ENCODE results near the gene UBE2E2.
"Not testable (repeated sequence)": the region's sequence is repeated elsewhere in the genome, so short reads cannot be mapped to it uniquely, and the experiment has no call there.

Gene UBE2E2

DNA sequence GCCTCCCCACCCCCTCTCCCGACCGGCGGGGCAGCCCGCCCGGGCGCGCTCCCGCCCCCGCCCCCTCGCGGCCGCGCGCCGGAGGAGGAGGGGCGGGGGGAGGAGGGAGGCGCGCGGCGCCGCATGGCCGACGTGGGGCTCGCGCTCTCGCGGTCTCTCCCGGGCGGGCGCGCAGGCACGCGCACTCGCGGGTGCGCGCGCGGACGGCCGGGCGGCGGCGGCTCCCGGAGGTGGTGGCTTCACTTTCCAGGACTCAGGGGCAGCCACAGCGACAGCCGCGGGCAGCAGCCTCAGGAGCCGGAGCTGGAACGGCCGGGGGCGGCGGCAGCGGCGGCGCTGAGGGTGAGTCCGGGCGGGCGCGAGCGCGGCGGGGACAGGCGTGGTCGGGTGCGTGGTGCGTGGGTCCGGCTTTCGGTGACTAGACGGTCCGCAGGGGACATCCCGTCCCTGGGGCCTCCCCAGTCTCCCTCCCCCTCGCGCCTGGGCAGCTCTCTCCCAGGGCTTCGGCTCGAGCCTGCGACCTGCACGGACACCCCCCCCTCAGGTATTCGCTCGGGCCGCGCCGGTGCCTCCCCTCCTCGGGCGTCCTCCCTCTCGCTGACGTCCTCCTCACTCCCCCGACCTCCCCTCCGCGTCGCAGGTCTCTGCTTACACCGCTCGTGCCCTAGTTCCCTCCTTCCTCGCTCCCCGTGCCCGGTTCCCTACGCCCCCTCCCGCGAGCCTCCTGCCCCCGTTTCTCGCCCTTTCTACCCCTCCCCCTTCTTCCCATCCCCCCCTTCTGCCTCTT lies at the start of gene UBE2E2:
Gene UBE2E2, plus strand, starts transcription at position 407 of the 787 bp plus-strand sequence.
- no peak for DNase-seq

DNA sequence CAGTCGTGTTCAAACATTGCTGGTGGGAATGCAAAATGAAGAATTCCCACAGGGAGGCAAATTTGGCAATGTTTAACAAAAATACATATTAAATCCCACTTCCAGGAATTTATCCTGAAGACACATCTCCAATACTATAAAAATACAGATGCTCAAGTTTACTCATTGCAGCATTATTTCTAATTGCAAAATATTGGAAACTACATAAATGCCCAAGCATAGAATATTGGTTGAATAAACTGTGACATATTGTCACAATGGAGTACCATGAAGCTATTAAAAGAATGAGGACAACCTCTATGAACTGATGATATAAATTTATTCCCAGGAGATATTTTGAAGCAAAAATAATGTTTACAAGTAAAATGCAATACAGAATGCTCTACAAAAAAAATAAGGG lies 49.7 kb upstream of the UBE2E2 start:
- DNase-seq: no peak

DNA sequence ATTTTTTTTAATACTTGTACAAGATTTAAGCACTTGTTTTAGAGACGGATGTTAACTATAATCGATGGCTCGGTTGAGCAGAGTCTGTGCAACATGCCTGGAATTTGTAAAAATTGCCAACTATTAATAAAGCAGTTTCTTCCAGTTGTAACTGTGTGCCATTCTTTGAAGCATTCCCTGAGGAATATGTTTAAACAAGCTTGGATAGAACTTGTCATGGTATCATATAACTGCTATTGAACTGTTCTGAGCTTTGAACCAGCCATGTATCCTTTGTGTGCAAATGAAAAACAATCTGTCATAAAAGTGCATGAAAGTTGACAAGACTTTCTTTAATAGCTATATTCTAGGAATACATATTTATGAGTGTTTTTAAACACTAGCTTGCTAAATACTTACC lies 45.8 kb upstream of the UBE2E2 start:
- DNase-seq: no peak

DNA sequence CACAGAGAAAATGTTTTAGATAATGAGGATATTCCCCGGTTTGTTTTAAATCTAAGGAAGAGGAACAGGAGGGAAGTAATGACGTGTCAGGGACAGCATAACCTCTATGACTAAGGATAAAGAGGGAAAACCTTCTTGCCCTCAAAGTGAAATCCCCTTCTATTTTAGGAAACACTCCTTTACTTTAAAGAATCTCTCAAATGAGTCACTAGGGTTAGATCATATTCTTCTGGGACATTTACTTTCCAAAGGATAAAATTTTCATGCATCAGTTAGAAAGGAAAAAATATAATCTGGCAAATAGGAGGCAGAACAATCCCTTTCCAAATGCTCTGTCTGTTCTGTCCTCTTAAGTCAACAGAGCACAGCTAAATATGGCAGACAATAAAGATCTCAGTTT lies 43.2 kb upstream of the UBE2E2 start:
- DNase-seq: no peak

DNA sequence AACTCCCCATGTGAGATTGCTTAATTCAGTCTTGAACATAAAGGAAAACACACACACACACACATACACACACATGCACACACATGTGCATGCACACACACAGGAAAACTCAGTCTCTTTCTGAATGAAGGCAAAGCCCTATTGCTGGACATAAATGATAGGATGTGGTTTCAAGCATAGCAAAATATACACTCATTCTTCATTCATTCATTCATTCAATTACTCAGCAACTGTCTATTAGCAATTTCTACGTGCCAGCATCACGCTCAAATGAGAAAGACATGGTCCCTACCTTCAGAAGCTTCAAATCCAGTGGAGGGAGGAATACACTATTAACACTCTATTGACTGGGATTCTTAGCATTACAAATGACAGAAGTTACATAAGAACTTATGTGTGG lies 41.8 kb upstream of the UBE2E2 start:
- DNase-seq: no peak

DNA sequence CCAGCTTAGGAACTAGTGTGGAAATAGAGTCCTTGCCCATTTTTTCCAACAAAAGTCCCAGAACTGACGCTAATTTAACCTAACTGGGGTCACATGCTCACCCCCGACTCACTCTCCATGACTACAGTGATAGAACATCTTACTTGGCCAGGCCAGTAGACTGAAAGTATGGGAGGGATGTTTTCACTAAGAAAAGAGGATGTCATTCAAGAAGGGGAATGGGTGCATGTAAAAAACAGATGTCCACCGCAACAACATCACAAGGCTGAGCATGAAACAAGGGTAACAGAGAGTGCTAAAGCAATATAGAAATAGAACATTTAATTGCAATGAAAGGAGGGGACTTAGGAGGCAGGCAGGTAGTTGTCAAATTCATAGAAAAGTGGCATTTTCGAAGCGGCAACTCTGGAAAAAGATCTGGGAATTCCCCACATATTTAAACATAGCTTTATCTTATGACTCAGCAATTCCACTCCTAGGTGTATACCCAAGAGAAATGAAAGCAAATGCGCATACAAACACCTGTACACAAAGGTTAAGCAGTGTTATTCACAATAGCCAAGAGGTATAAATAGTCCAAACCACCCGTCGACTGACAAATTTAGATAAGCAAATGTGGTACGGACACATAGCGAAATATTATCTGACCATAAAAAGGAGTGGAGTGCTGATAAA lies 41.1 kb upstream of the UBE2E2 start:
- DNase-seq: no peak

DNA sequence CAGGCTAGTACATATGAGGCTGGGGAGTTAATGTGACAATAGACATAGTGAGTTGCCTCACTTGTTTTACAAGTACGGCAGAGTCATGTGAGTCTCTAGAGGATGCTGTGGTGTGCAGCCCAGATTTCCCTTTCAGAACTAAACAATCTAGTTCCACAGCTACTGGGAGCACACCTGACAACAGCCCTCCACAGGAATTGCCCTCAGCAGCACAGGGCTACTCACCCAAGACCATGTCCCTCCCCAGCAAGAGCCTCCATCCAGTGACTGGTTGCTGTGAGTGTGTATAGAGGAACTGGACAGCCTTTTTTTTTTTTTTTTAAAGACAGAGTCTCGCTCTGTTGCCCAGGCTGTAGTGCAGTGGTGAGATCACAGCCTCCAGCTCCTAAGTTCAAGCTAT lies 40.2 kb upstream of the UBE2E2 start:
- DNase-seq: no peak

DNA sequence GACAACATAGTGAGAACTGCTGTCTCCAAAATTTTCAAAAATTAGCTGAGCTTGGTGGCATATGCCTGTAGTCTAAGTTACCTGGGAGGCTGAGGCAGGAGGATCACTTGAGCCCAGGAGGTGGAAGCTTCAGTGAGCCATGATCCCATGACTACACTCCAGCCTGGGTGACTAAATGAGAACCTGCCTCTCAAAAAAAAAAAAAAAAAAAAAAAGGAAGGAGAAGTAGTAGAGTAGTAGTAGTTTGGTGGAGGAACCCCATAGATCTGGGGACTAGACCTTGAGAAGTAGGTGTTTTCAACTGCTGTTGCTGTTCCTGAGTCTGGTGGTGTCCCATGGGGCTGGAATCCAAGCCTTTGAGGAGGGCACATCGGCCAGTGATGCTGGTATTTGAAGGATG lies 38.4 kb upstream of the UBE2E2 start:
- DNase-seq: no peak

DNA sequence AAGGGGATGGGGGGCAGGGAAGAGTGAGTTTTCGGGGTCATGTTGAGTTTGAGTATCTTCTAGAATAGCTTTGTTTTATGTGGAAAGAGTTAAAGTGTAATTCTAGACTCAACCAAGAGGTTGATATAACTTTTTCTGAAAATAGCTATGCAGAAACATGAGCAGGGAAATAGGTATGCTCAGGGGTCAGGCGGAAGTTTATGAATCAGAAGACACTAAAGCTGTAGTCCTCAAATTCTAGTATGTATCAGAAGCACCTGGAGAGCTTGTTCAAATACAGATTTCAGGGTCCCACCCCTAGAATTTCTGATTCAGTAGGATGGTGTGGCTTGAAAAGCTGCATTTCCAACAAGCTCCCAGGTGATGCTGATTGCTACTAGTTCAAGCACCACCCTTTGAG lies 37.6 kb upstream of the UBE2E2 start:
- DNase-seq: no peak

DNA sequence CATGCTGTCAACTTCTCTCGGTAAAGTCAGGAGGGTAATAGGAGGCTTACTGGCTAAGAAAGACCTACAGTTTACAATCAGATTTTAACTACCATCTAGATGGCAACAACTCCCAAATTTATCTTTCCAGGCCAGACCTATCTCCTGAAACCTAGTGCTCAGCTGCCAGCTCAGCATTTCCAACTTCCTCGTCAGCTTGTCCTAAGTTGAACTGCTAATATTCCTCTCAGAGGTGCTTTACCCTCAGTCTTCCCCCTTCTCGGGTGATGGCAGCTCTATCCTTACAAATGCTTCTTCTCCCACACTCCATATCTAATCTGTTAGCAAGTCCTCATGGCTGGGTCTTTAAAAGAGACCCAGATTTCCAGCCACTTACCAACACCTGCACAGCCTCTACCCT lies 36.9 kb upstream of the UBE2E2 start:
- DNase-seq: no peak

DNA sequence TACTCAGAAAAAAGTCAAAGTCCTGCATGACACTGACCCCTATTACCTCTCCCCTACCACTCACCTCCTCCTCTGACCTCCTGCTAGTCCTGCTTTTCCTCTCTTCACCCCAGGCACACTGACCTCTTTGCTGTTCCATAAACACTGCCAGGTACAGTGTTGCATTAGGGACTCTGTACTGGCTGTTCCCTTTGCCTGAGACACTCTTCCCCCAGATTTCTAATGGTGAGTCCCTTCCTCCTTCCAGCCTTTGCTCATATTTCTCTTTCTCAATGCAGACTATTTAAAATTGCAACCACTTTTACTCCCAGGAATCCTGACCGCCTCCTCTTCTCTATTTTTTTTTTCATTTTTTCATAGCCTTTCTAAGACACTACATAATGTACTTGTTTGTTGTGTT lies 36.3 kb upstream of the UBE2E2 start:
- no peak for DNase-seq

DNA sequence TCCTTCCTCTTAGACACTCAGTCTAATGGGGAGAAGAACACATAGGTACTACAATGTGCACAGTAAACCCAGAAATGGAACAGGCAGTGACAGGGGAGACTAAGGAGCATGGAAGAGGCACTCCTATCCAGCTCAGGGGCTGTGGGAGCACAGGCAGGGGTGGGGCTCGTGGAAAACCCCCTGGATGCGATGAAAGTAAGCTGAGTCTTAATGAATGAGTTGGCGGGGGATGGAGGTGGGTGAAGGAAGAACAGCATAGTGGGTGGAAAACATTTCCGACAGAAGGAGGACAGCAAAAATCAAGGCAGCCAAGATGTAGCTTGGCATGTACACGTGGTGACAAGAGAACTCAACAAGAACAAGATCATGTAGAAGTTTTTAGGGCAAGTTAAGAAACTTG lies 33.6 kb upstream of the UBE2E2 start:
- no peak for DNase-seq

DNA sequence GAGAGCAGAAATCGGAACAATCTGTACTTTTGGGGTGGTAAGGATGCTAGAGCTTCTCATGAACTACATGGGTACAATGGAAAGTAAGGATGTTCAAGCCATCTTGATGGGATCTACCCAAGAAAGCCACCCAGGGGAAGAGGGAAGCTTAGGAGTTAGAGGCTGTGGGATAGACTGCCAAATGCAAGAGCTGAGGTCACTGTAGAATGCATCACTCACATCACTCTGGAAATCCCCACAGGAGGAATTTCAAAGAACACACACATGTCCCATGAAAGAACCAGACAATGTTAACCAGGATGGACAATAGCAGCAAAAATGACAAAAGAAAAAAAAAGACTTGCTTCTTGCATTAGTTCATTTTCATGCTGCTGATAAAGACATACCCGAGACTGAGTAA lies 32.8 kb upstream of the UBE2E2 start:
- DNase-seq: no peak

DNA sequence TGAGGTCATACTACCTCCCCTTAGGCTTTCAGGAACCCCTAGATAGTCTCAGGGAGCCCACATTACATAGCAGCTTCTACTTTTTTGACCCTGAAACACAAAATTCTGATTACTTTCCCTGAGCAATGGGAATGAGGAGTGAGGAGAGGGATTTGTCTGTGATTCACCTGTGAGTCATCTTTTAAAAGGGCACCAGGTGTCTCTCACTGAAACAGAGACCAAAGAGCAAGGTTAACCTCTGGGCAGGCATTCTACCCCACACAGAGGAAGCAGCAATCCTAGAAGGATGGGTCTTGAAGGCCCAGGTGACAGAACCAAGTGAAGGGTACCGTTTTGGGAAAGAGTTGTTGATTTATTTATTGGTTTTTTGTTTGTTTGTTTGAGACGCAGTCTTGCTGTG lies 31.1 kb upstream of the UBE2E2 start:
- DNase-seq: no peak

DNA sequence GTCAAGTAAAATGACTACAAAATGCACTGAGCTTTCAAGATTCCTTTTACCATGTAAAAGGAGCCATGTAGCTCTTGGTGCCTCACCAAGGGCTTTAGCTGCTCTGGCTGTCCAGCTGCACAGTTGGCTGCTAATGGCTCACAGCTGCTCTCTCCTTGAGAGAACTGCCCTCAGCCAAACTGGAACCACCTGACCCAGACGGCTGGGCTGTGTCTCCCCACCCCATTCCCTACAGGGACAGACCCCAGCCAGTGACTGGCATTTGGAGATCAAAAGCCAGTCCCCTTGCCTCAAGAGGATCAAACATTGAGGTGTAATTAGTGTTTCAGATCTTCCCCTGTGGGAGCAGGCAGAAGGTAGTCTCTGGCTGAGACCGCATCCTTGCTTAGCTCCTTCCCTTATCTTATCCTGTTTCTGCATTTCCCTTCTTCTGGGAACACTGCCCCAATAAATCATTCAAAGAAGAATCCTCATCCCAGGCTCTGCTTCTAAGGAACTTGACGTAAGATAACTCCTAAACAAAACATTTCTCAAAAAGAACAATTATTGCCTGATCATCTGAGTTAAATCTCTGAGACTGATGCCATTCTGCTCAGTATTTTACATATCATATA lies 28.6 kb upstream of the UBE2E2 start:
- no peak for DNase-seq

DNA sequence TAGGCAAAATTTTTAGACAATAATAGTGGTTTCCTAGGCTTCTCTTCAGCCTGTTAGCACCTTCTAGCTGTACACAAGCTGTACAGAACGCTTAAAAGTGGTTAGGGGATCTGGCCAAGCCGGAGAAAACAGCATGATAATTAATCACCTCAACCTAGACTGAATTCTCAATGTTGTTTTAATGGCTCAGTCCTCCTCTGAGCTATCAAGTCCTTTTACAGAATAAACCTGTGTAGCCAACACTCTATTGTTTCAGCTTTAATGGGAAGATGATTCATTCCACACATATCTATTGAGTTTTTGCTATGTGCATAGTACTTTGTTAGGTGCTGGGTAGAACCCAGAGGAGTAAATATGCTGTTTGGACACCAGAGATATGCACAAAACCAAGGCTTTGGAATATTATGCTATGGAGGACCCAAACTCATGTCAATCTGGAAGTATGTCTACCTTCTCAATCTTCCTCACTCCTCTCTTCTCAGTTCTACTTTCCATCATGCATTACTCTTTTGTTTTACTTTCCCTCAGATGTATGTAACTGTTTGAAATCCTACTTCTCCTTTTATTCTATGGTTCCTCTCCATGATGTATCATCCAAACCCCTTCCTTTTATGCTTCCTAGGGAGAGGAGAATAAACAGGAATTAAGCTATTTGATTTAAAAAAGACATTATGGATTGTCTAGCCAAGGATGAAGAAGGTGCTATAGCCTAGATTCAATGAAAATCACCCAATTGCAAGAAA lies 27.6 kb upstream of the UBE2E2 start:
- DNase-seq: no peak

DNA sequence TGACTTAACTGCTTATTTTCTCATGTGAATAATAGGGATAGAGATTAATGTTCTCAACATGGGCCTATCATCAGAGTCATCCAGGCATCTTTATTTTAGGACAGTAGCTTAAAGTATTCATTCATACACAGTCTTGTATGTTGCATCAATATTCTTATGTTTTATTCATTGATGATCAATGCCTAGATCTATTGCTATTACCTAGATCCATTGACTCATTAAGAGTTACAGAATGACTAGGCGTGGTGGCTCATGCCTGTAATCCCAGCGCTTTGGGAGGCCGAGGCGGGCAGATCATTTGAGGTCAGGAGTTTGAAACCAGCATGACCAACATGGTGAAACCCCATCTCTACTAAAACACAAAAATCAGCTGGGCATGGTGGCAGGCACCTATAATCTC lies 26.3 kb upstream of the UBE2E2 start:
- not testable (repeated sequence) for DNase-seq

DNA sequence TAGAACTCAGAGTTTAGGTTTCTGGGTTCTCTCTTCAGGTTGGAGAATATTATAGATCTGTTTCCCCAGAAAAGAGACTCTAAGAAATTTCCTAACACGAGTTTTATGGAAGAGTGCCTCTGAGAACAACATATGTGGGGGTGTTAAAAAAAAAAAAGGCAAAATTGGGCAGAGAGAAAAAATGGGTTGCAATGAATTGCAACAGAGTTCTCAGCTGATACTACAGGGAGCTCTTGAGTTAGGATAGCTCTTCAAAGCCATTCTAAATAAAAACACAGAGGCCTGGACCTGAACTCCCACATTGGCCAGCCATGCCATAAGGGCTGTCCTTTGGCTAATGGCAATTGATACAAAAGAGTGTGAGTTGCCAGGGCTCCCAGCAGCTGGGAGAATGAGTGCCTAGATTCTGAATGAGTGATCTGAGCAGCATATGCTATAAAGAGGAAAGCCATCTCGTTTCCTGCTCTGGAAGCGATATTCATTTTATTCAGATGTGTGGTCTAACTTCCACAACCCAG lies 20.1 kb upstream of the UBE2E2 start:
- no peak for DNase-seq

DNA sequence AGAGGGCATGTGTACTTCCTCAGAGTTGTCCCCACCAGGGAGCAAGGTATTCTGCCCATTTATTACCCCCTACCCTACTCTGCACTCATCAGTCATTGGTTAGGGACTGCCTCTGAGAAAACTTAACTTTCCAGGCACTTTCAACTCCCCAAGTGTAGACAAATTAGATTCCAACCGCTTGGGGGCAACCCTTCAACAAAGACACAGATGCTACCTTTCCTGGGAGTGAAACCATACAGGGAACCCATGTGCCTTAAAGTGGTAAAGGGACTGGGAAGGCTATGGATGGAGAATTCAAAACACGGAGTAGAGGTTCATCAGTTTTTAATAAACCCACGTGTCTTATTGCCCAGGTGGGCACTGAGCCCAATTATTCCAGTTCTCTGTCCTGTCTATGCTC lies 19.4 kb upstream of the UBE2E2 start:
- DNase-seq: no peak

DNA sequence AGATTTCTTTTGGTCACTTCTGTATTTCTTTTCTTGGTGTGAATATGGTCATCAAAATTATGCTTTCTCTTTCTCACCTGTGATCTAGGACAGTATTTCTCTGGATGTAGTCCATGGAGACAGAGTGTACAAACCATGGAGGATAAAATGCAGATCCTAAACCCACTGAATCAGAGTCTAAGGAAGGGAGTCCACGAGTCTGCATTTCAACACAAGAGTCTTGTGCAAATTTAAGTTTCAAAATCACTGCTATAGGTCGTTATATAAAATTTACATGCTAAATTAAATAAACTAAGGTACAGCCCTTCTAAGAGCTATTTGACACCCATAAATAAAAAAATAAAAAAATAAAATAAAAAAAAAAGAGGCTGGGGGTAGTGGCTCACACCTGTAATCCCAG lies 17.3 kb upstream of the UBE2E2 start:
- no peak for DNase-seq

DNA sequence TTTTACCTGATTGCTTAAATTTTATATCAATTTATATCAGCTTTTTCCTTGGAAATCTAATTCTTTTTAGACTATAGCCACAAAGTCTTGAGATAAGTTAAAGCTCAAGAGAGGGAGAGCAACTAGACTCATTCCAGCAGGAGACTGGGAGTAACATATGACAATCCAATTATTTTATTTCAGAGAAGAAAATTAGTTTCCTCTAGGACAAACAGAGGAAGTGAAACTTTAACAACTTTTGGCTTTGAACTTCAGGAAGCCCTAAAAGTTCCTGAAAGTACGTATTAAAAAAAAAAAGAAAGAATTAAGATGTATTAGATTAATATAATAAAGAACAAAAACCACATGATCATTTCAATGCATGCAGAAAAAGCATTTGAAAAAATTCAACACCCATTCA lies 13.9 kb upstream of the UBE2E2 start:
- no peak for DNase-seq

DNA sequence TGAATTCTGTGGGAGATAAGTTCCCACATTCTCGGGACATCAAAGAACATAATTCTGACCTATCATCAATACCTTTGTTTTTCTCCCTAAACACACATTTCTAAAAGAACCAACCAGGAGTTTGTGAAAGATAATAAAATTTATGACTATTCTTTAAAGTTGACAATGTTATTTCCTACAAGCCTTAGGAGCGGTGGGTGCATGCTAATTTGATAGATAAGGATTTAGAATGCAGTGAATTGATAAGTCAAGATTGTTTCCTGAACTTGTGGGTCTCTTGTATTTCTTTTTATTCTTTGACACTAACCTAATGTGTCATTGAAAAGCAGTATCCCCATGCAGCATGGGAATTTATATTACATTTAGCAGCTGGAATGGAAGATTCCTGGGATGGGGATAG lies 10.3 kb upstream of the UBE2E2 start:
- DNase-seq: no peak

DNA sequence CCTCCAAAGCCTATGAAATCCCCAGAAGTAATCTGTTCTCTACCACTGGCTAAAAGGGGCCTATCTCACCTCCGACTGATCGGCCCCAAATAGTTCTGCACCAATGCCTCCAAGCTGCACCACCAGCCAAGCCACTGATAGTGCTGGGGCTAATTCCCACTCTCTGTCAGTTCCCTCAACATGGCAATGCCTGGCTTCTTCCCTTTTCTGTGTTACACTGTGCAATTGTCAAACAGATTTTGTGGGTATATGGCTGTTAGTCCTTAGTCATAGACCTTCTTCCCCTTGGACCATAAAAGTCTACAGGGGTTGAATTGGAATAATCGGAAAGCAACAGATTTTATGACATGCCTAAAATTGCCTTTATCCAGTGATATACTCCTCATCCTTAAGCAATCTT lies 9.3 kb upstream of the UBE2E2 start:
- DNase-seq: no peak

DNA sequence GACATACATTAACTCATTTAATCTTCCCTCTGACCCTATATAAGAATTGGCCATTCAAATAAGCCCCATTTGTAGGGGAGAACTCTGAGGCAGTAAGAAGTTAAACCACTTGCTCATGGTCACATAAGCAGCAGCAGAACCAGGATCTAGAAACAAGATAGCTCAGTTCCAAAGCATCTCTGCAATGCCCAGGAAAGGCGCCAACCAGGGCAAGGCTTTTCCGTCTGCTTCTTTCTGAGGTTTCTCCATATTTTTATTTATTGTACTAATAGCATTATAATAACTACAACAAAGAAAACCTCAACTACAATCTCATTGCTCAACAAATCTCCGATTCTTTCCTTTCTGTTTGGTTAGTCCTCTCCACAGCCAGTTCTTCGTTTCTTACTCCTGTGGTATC lies 4.3 kb upstream of the UBE2E2 start:
- DNase-seq: no peak

Data from NCI-H2171 treated with DMSO at 0.1 percent for 48 hours (cell line).